OCI-LY3 (cell line): Measurements from ENCODE around the gene NANS.

Source experiments
- H2AFZ ChIP-seq: fragments of 200-600, 300-600 bp; shearing (Covaris generic); 2 replicates; pipeline ENCODE4 v1.6.0; 2014; ENCODE audit warnings: antibody characterized with exemption, low read depth, low read length
- H3K27ac ChIP-seq: fragments of 200-600, 300-600 bp; sonication (generic); 2 replicates; pipeline ENCODE4 v1.5.1; 2014; ENCODE audit warnings: mild to moderate bottlenecking, low read length, moderate library complexity, mixed read lengths
- H3K27me3 ChIP-seq: fragments of 200-600, 300-600 bp; sonication (generic); 2 replicates; pipeline ENCODE4 v1.6.1; 2014; ENCODE audit warnings: low read depth, low read length, mixed read lengths
- H3K36me3 ChIP-seq: fragments of 200-600, 300-600 bp; sonication (generic); replicated peaks from 2 replicates; pipeline ENCODE3; 2014; ENCODE audit warnings: low read depth, low read length, mixed read lengths
- H3K4me1 ChIP-seq: fragments of 300-600, 200-600 bp; sonication (generic); 2 replicates; pipeline ENCODE4 v1.6.1; 2014; ENCODE audit warnings: low read length, mixed read lengths
- H3K4me2 ChIP-seq: fragments of 200-600, 300-600 bp; sonication (generic); 2 replicates; pipeline ENCODE4 v1.6.1; 2014; ENCODE audit warnings: low read length, mixed read lengths
- H3K4me3 ChIP-seq: fragments of 300-600, 200-600 bp; sonication (generic); 2 replicates; pipeline ENCODE4 v1.5.1; 2014; ENCODE audit warnings: antibody characterized with exemption, mild to moderate bottlenecking, low read length, moderate library complexity
- H3K79me2 ChIP-seq: fragments of 300-600, 200-600 bp; shearing (Covaris generic); 2 replicates; pipeline ENCODE4 v1.6.1; 2014; ENCODE audit warnings: mild to moderate bottlenecking, low read length, mixed read lengths
- H3K9ac ChIP-seq: fragments of 300-600, 200-600 bp; shearing (Covaris generic); 2 replicates; pipeline ENCODE4 v1.6.0; 2014; ENCODE audit warnings: mild to moderate bottlenecking, low read length, moderate library complexity
- H3K9me3 ChIP-seq: fragments of 200-600, 300-600 bp; shearing (Covaris generic); 2 replicates; pipeline ENCODE4 v1.6.1; 2014; ENCODE audit warnings: low read length, mixed read lengths; ENCODE audit not compliant: insufficient read depth
- H4K20me1 ChIP-seq: fragments of 200-600, 300-600 bp; sonication (generic); 2 replicates; pipeline ENCODE4 v1.6.1; 2016; ENCODE audit warnings: low read length, mixed read lengths; ENCODE audit not compliant: insufficient read depth
- CTCF ChIP-seq: fragments of 200-600, 300-600 bp; sonication (generic); IDR thresholded peaks from 2 replicates; pipeline ENCODE4 v1.5.1; 2014; ENCODE audit warnings: antibody characterized with exemption, low read length, low read depth
- EZH2phosphoT487 ChIP-seq: fragments of 200-600 bp; shearing (Covaris generic); IDR thresholded peaks from 2 replicates; pipeline ENCODE4 v1.6.1; 2018; ENCODE audit warnings: antibody characterized with exemption, mixed run types, low read depth

The NANS gene

GRCh38 chr9:98056269-98057137 is at the start of gene NANS:
NANS (plus strand) TSS chr9:98056732; CDS start chr9:98056809, 77 bp downstream.
- H3K27ac ChIP-seq: peak within 1 kb of the TSS; percentile 58
- H2AFZ ChIP-seq: peak within 1 kb of the TSS; percentile 90; the same call in 1 of the 2 replicates
- H4K20me1 ChIP-seq: peaks cover 9% of the 10 kb centered on the region; the same call in 1 of the 2 replicates
- H3K4me3 ChIP-seq: peak within 1 kb of the TSS; percentile 89
- no peak for TF ChIP-seq CTCF
- no peak for TF ChIP-seq EZH2phosphoT487
- peak within 1 kb of the TSS; percentile 81 for H3K9ac ChIP-seq
- peaks cover 13% of the 10 kb centered on the region for H3K36me3 ChIP-seq
- no peaks in the 10 kb centered on the region for H3K27me3 ChIP-seq
- H3K9me3 ChIP-seq: no peaks in the 10 kb centered on the region
- H3K79me2 ChIP-seq: peaks cover 44% of the 10 kb centered on the region
- H3K4me1 ChIP-seq: peaks cover 26% of the 10 kb centered on the region
- peak within 1 kb of the TSS; percentile 88 for H3K4me2 ChIP-seq

- Histone ChIP-seq H3K27me3 (no peaks in the 10 kb centered on the region), H3K4me2 (no peak overlapping the region), H4K20me1 (peaks cover 30% of the 10 kb centered on the region), H2AFZ (no peak overlapping the region), H3K4me1 (peaks cover 42% of the 10 kb centered on the region), H3K27ac (no peak overlapping the region), H3K9ac (no peak overlapping the region), H3K4me3 (no peak overlapping the region), H3K9me3 (no peaks in the 10 kb centered on the region), H3K36me3 (peaks cover 72% of the 10 kb centered on the region), H3K79me2 (peaks cover 96% of the 10 kb centered on the region)
- TF ChIP-seq EZH2phosphoT487: no peak
- TF ChIP-seq CTCF: no peak
Measured at GRCh38 chr9:98007251-98007928, 49.1 kb upstream of the NANS start.

- Histone ChIP-seq H3K27me3 (no peaks in the 10 kb centered on the region), H2AFZ (no peak overlapping the region), H3K27ac (no peak overlapping the region; the same call in 1 of the 2 replicates), H3K36me3 (peaks cover 66% of the 10 kb centered on the region), H4K20me1 (peaks cover 20% of the 10 kb centered on the region), H3K9me3 (no peaks in the 10 kb centered on the region), H3K4me2 (no peak overlapping the region), H3K79me2 (peaks cover 85% of the 10 kb centered on the region), H3K4me1 (peaks cover 43% of the 10 kb centered on the region), H3K9ac (no peak overlapping the region), H3K4me3 (no peak overlapping the region)
- no peak for TF ChIP-seq EZH2phosphoT487
- TF ChIP-seq CTCF: no peak
Measured at GRCh38 chr9:98008764-98009163, 47.8 kb upstream of the NANS start.

- Histone ChIP-seq H3K9me3 (no peaks in the 10 kb centered on the region), H3K36me3 (peaks cover 65% of the 10 kb centered on the region), H2AFZ (no peak overlapping the region), H3K4me3 (no peak overlapping the region), H4K20me1 (peaks cover 18% of the 10 kb centered on the region), H3K79me2 (peaks cover 81% of the 10 kb centered on the region), H3K4me2 (peak overlapping the region; percentile 66), H3K4me1 (peaks cover 48% of the 10 kb centered on the region), H3K9ac (no peak overlapping the region), H3K27ac (peak overlapping the region; percentile 80), H3K27me3 (no peaks in the 10 kb centered on the region)
- TF ChIP-seq CTCF: no peak
- TF ChIP-seq EZH2phosphoT487: no peak
Measured at GRCh38 chr9:98009437-98009836, 47.1 kb upstream of the NANS start.
